Upper lobe of right lung (tissue), 1 donor: ENCODE measurements around the gene TMC3. TPM values are rescaled to one million over a fixed set of nuclear protein-coding genes. Genes with fewer than 3 reads are reported as not detected.
"Not testable (repeated sequence)": the region's sequence is repeated elsewhere in the genome, so short reads cannot be mapped to it uniquely, and the experiment has no call there.

Experiments used
- ATAC-seq: fragments of 200-7000 bp; cut with Tn5 transposase; one replicate; pipeline ENCODE4 v1.9.1; 2020; ENCODE audit warnings: mild to moderate bottlenecking, moderate library complexity
- DNase-seq: peaks from one replicate; pipeline ENCODE4 v3.0.0-alpha.2; 2020
- H3K27ac ChIP-seq: fragments of 200-600 bp; one replicate; pipeline ENCODE4 v1.8.0; 2022
- H3K27me3 ChIP-seq: fragments of 200-600 bp; one replicate; pipeline ENCODE4 v1.8.0; 2022; ENCODE audit warnings: mild to moderate bottlenecking
- H3K36me3 ChIP-seq: fragments of 200-600 bp; one replicate; pipeline ENCODE4 v1.8.0; 2022
- H3K4me1 ChIP-seq: fragments of 200-600 bp; one replicate; pipeline ENCODE4 v1.8.0; 2022
- H3K4me3 ChIP-seq: fragments of 200-600 bp; one replicate; pipeline ENCODE4 v1.8.0; 2022; ENCODE audit warnings: mild to moderate bottlenecking
- H3K9me3 ChIP-seq: fragments of 200-600 bp; one replicate; pipeline ENCODE4 v1.8.0; 2022
- CTCF ChIP-seq: fragments of 200-600 bp; IDR thresholded peaks from one replicate; pipeline ENCODE4 v1.8.0; 2022; ENCODE audit warnings: antibody characterized with exemption
- intact Hi-C: fragments of 100-400 bp; cut with DNase I; formaldehyde crosslinking; loops from one replicate; pipeline ENCODE4 v1.11.0; 2022
- long read RNA-seq: library from polyadenylated mRNA; unstranded; transcript quantifications from one replicate; pipeline ENCODE4 v2.0.0, GENCODE V29; 2021
- total RNA-seq: library from RNA; stranded (reverse); fragmentation: NEBNext Ultra II Directional; extraction: Animal tissue kit (Norgen Biotek cat#: 25700); gene quantifications from one replicate; pipeline ENCODE4 v1.2.1, GENCODE V29; 2021
- donor health status: DM: no; HTN: yes; CAD: no; lungs with severe emphysema.

Gene TMC3
- total RNA-seq: not detected
- long read RNA-seq: 0 reads

DNA sequence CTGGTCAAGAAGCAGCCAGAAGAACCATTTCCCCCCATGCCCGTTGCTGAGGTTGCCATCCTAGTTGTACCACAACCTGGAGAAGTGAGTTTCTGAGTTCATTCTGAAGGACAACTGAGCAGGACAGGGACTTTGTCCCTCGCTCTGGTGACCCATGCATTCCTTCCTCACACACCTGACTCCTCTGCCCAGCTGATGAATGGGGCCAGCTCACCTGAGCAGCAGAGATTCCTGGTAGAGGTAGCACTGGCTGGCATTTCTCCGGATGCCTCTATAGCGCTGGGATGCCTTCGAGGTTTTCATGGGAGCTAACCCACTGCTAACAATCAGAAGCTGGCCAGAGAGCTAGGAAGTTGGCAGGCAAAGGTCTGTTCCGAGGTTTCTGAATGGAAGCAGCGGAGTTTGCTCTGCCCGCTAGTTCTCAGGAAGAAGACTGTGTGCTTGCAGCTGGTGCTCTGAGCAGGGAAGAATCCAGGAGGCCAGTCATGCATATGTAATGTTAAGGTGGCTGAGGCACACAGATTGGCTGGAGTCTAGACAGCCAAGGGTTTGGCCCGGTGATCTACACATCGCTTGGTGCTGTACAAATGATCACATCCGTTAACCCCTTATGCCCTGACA, at the start of gene TMC3:
TMC3 (minus strand) TSS at position 439 of the 621 bp plus-strand sequence; CDS start at position 303, 136 bp downstream.
- no peak for ATAC-seq

GRCh38 chr15:81421461-81421860, 47.4 kb upstream of the TMC3 start:
- H3K4me1 ChIP-seq: no peaks in the 10 kb centered on the region
- no peaks in the 10 kb centered on the region for H3K9me3 ChIP-seq
- intact Hi-C loops: no loop called here
- ATAC-seq: no peak
- H3K36me3 ChIP-seq: no peaks in the 10 kb centered on the region
- no peak overlapping the region for H3K27ac ChIP-seq
- no peak overlapping the region for H3K4me3 ChIP-seq
- TF ChIP-seq CTCF: no peak
- DNase-seq: no peak
- no peaks in the 10 kb centered on the region for H3K27me3 ChIP-seq

More for the DNA sequence above, at the start of gene TMC3:
- Histone ChIP-seq H3K36me3 (no peaks in the 10 kb centered on the region), H3K4me1 (no peaks in the 10 kb centered on the region), H3K9me3 (no peaks in the 10 kb centered on the region), H3K4me3 (no peak within 1 kb of the TSS), H3K27ac (no peak within 1 kb of the TSS), H3K27me3 (no peaks in the 10 kb centered on the region)
- DNase-seq: no peak
- TF ChIP-seq CTCF: no peak
- intact Hi-C loops: no loop called here

- no peak overlapping the region for H3K4me3 ChIP-seq
- H3K4me1 ChIP-seq: no peaks in the 10 kb centered on the region
- TF ChIP-seq CTCF: no peak
- no peaks in the 10 kb centered on the region for H3K9me3 ChIP-seq
- H3K27ac ChIP-seq: no peak overlapping the region
- no peaks in the 10 kb centered on the region for H3K27me3 ChIP-seq
- intact Hi-C loops: no loop called here
- ATAC-seq: no peak
- DNase-seq: no peak
- H3K36me3 ChIP-seq: no peaks in the 10 kb centered on the region
These were observed 45.4 kb upstream of the TMC3 start for GRCh38 chr15:81419332-81419943.

- no peaks in the 10 kb centered on the region for H3K9me3 ChIP-seq
- TF ChIP-seq CTCF: no peak
- intact Hi-C loops: no loop called here
- no peak overlapping the region for H3K4me3 ChIP-seq
- H3K4me1 ChIP-seq: no peaks in the 10 kb centered on the region
- H3K36me3 ChIP-seq: no peaks in the 10 kb centered on the region
- ATAC-seq (no peak), DNase-seq (no peak)
- no peak overlapping the region for H3K27ac ChIP-seq
- H3K27me3 ChIP-seq: peaks cover 2% of the 10 kb centered on the region
These were observed 44.9 kb upstream of the TMC3 start for GRCh38 chr15:81418891-81419290.

GRCh38 chr15:81418444-81418843, 44.4 kb upstream of the TMC3 start:
- Histone ChIP-seq H3K36me3 (no peaks in the 10 kb centered on the region), H3K4me1 (no peaks in the 10 kb centered on the region), H3K27ac (no peak overlapping the region), H3K9me3 (no peaks in the 10 kb centered on the region), H3K4me3 (no peak overlapping the region), H3K27me3 (peaks cover 6% of the 10 kb centered on the region)
- intact Hi-C loops: no loop called here
- ATAC-seq: no peak
- no peak for DNase-seq
- no peak for TF ChIP-seq CTCF

DNA sequence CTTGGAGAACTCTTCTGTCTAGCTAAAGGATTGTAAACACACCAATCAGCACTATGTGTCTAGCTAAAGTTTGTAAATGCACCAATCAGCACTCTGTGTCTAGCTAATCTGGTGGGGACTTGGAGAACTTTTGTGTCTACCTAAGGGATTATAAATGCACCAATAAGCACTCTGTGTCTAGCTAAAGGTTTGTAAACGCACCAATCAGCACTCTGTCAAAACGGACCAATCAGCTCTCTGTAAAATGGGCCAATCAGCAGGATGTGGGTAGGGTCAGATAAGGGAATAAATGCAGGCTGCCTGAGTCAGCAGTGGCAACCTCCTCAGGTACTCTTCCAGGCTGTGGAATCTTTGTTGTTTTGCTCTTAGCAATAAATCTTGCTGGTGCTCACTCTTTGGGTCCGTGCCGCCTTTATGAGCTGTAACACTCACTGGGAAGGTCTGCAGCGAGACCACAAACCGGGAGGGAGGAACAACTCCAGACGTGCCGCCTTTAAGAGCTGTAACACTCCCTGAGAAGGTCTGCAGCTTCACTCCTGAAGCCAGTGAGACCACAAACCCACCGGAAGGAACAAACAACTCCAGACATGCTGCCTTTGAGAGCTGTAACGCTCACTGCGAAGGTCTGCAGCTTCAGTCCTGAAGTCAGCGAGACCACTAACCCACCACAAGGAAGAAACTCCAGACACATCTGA, 40.4 kb upstream of the TMC3 start:
- H3K36me3 ChIP-seq, H3K4me1 ChIP-seq, DNase-seq, intact Hi-C loops, ATAC-seq, H3K27ac ChIP-seq, H3K9me3 ChIP-seq, H3K4me3 ChIP-seq: not testable (repeated sequence)
- H3K27me3 ChIP-seq: peaks cover 10% of the 10 kb centered on the region
